T-helper 1 cell treated with Interleukin-12 subunit alpha and Interleukin-12 subunit beta and Interleukin-4 antibody, amounts not matched to agents 30 μg/mL and 1 μg/mL, for 36 hours (primary cell): Measurements from ENCODE around the gene WDR59.

ENCODE experiments used
- H3K27ac Mint-ChIP-seq: one replicate; pipeline ENCODE4 v1.8.0; 2021; ENCODE audit warnings: mild to moderate bottlenecking, mixed read lengths
- H3K27me3 Mint-ChIP-seq: one replicate; pipeline ENCODE4 v1.8.0; 2021; ENCODE audit warnings: low read depth, mixed read lengths
- H3K36me3 Mint-ChIP-seq: one replicate; pipeline ENCODE4 v1.8.0; 2021; ENCODE audit warnings: low read depth, mixed read lengths
- H3K4me1 Mint-ChIP-seq: one replicate; pipeline ENCODE4 v1.8.0; 2021; ENCODE audit warnings: low read depth, mixed read lengths
- H3K4me3 Mint-ChIP-seq: one replicate; pipeline ENCODE4 v1.8.0; 2021; ENCODE audit warnings: mild to moderate bottlenecking, moderate library complexity, mixed read lengths
- H3K9me3 Mint-ChIP-seq: one replicate; pipeline ENCODE4 v1.8.0; 2021; ENCODE audit warnings: mixed read lengths

Gene WDR59

DNA sequence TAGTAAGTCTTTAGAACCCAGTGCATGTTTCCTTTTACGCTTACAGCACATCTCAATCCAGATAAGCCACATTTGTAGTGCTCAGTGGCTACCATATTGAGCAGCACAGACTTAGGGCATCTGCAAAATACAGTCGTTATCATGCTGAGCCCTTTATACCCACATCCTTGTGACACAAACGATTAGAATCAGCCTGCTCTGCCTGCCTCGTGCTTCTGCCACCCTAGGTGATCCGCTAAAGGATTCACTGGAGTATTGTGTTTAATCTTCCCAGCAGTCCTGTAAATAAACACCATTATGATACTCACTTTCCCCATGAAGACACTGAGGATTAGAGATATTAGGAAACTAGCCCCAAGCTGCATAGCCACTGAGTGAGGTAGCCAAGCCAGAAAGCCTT lies 159.0 kb downstream of the WDR59 start:
- H3K36me3 Mint-ChIP-seq, result peaks cover 2% of the 10 kb centered on the region
- H3K27ac Mint-ChIP-seq, result no peak overlapping the region
- no peaks in the 10 kb centered on the region for H3K4me1 Mint-ChIP-seq
- H3K9me3 Mint-ChIP-seq, result peaks cover 12% of the 10 kb centered on the region
- H3K4me3 Mint-ChIP-seq, result no peak overlapping the region
- peaks cover 26% of the 10 kb centered on the region for H3K27me3 Mint-ChIP-seq

DNA sequence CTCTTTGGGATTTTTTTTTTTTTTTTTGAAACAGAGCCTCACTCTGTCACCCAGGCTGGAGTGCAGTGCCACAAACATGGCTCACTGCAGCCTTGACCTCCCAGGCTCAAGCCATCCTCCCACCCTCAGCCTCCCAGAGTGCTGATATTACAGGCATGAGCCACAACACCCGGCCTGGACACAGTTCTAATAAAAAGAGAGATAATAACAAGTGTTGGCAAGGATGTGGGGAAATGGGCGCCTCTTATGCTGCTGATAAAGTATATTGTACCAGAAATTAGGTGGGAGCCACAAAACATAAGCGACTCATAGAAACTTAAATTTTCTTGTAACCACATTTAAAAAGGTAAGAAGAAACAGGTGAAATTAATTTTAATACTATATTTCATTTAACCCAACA lies 159.9 kb downstream of the WDR59 start:
- H3K4me3 Mint-ChIP-seq, result no peak overlapping the region
- peaks cover 30% of the 10 kb centered on the region for H3K27me3 Mint-ChIP-seq
- no peaks in the 10 kb centered on the region for H3K4me1 Mint-ChIP-seq
- no peak overlapping the region for H3K27ac Mint-ChIP-seq
- H3K9me3 Mint-ChIP-seq, result peaks cover 12% of the 10 kb centered on the region
- H3K36me3 Mint-ChIP-seq, result peaks cover 2% of the 10 kb centered on the region
